Measurements from ENCODE around the gene VEGFD. TPM values are rescaled to one million over a fixed set of nuclear protein-coding genes. Genes with fewer than 3 reads are reported as not detected.
A peak's percentile ranks its signal among the peaks of the same experiment; 100 is the strongest.
"Not testable (repeated sequence)": the region's sequence is repeated elsewhere in the genome, so short reads cannot be mapped to it uniquely, and the experiment has no call there.

The VEGFD gene
- polyA plus RNA-seq, 1 donor, result 0.24 TPM

- Histone ChIP-seq H3K4me1 (ENCODE audit: control insufficient read depth, insufficient read depth, low read length) (no peaks in the 10 kb centered on the region), H3K27me3 (ENCODE audit: control insufficient read depth, insufficient read depth, low read length) (no peaks in the 10 kb centered on the region), H3K27ac (ENCODE audit: low read length) (no peak overlapping the region), H3K9me3 (ENCODE audit: control insufficient read depth, low read depth, low read length) (no peaks in the 10 kb centered on the region), H3K4me3 (ENCODE audit: low read length) (no peak overlapping the region), H3K36me3 (ENCODE audit: control insufficient read depth, insufficient read depth, low read length) (no peaks in the 10 kb centered on the region)
- DNase-seq, result no peak
- WGBS (ENCODE audit: insufficient coverage, low lambda C conversion rate), result no CpG with 5 or more reads among the region's 2 CpGs
Measured at GRCh38 chrX:15314472-15314871, 69.7 kb downstream of the VEGFD start.

- no peaks in the 10 kb centered on the region for H3K9me3 ChIP-seq (ENCODE audit: control insufficient read depth, low read depth, low read length)
- DNase-seq, result no peak
- no CpG with 5 or more reads among the region's 3 CpGs for WGBS (ENCODE audit: insufficient coverage, low lambda C conversion rate)
- H3K4me3 ChIP-seq (ENCODE audit: low read length), result no peak overlapping the region
- no peaks in the 10 kb centered on the region for H3K27me3 ChIP-seq (ENCODE audit: control insufficient read depth, insufficient read depth, low read length)
- no peak overlapping the region for H3K27ac ChIP-seq (ENCODE audit: low read length)
- no peaks in the 10 kb centered on the region for H3K4me1 ChIP-seq (ENCODE audit: control insufficient read depth, insufficient read depth, low read length)
- H3K36me3 ChIP-seq (ENCODE audit: control insufficient read depth, insufficient read depth, low read length), result no peaks in the 10 kb centered on the region
Measured at GRCh38 chrX:15311119-15311518, 73.1 kb downstream of the VEGFD start.

GRCh38 chrX:15310117-15310516 is 74.1 kb downstream of the VEGFD start:
- Histone ChIP-seq H3K9me3 (ENCODE audit: control insufficient read depth, low read depth, low read length) (no peaks in the 10 kb centered on the region), H3K27ac (ENCODE audit: low read length) (no peak overlapping the region), H3K4me3 (ENCODE audit: low read length) (no peak overlapping the region), H3K4me1 (ENCODE audit: control insufficient read depth, insufficient read depth, low read length) (no peaks in the 10 kb centered on the region), H3K36me3 (ENCODE audit: control insufficient read depth, insufficient read depth, low read length) (no peaks in the 10 kb centered on the region), H3K27me3 (ENCODE audit: control insufficient read depth, insufficient read depth, low read length) (no peaks in the 10 kb centered on the region)
- WGBS (ENCODE audit: insufficient coverage, low lambda C conversion rate), result no CpG with 5 or more reads among the region's 3 CpGs
- DNase-seq, result peak; percentile 4 to 11

- H3K4me1 ChIP-seq (ENCODE audit: control insufficient read depth, insufficient read depth, low read length); DNase-seq; H3K9me3 ChIP-seq (ENCODE audit: control insufficient read depth, low read depth, low read length); H3K4me3 ChIP-seq (ENCODE audit: low read length); H3K27me3 ChIP-seq (ENCODE audit: control insufficient read depth, insufficient read depth, low read length); H3K27ac ChIP-seq (ENCODE audit: low read length); H3K36me3 ChIP-seq (ENCODE audit: control insufficient read depth, insufficient read depth, low read length): not testable (repeated sequence)
- WGBS (ENCODE audit: insufficient coverage, low lambda C conversion rate), result no CpG with 5 or more reads among the region's 3 CpGs
Measured at GRCh38 chrX:15305899-15306298, 78.3 kb downstream of the VEGFD start.

- no peaks in the 10 kb centered on the region for H3K36me3 ChIP-seq (ENCODE audit: control insufficient read depth, insufficient read depth, low read length)
- WGBS (ENCODE audit: insufficient coverage, low lambda C conversion rate), result no CpG with 5 or more reads among the region's 4 CpGs
- H3K4me3 ChIP-seq (ENCODE audit: low read length), result no peak overlapping the region
- H3K27me3 ChIP-seq (ENCODE audit: control insufficient read depth, insufficient read depth, low read length), result no peaks in the 10 kb centered on the region
- H3K9me3 ChIP-seq (ENCODE audit: control insufficient read depth, low read depth, low read length), result no peaks in the 10 kb centered on the region
- peak overlapping the region; percentile 42 for H3K27ac ChIP-seq (ENCODE audit: low read length)
- H3K4me1 ChIP-seq (ENCODE audit: control insufficient read depth, insufficient read depth, low read length), result peaks cover 2% of the 10 kb centered on the region
- DNase-seq, result peak; percentile 51 to 70
Measured at GRCh38 chrX:15301924-15302323, 82.3 kb downstream of the VEGFD start.

- Histone ChIP-seq H3K9me3 (ENCODE audit: control insufficient read depth, low read depth, low read length) (no peaks in the 10 kb centered on the region), H3K27ac (ENCODE audit: low read length) (peak overlapping the region; percentile 59), H3K4me3 (ENCODE audit: low read length) (peak overlapping the region; percentile 7), H3K36me3 (ENCODE audit: control insufficient read depth, insufficient read depth, low read length) (no peaks in the 10 kb centered on the region), H3K27me3 (ENCODE audit: control insufficient read depth, insufficient read depth, low read length) (no peaks in the 10 kb centered on the region), H3K4me1 (ENCODE audit: control insufficient read depth, insufficient read depth, low read length) (peaks cover 2% of the 10 kb centered on the region)
- peak in 1 of 2 donors; percentile 39 for DNase-seq
- no CpG with 5 or more reads among the region's 4 CpGs for WGBS (ENCODE audit: insufficient coverage, low lambda C conversion rate)
Measured at GRCh38 chrX:15299941-15300851, 84.0 kb downstream of the VEGFD start.

GRCh38 chrX:15298780-15299179 is 85.4 kb downstream of the VEGFD start:
- Histone ChIP-seq H3K36me3 (ENCODE audit: control insufficient read depth, insufficient read depth, low read length) (no peaks in the 10 kb centered on the region), H3K27ac (ENCODE audit: low read length) (no peak overlapping the region), H3K27me3 (ENCODE audit: control insufficient read depth, insufficient read depth, low read length) (no peaks in the 10 kb centered on the region), H3K9me3 (ENCODE audit: control insufficient read depth, low read depth, low read length) (no peaks in the 10 kb centered on the region), H3K4me3 (ENCODE audit: low read length) (no peak overlapping the region), H3K4me1 (ENCODE audit: control insufficient read depth, insufficient read depth, low read length) (peaks cover 2% of the 10 kb centered on the region)
- WGBS (ENCODE audit: insufficient coverage, low lambda C conversion rate), result no CpG with 5 or more reads among the region's 3 CpGs
- DNase-seq, result no peak

GRCh38 chrX:15298201-15298600 is 86.0 kb downstream of the VEGFD start:
- Histone ChIP-seq H3K4me1 (ENCODE audit: control insufficient read depth, insufficient read depth, low read length) (peaks cover 2% of the 10 kb centered on the region), H3K27me3 (ENCODE audit: control insufficient read depth, insufficient read depth, low read length) (no peaks in the 10 kb centered on the region), H3K36me3 (ENCODE audit: control insufficient read depth, insufficient read depth, low read length) (no peaks in the 10 kb centered on the region), H3K27ac (ENCODE audit: low read length) (no peak overlapping the region), H3K4me3 (ENCODE audit: low read length) (no peak overlapping the region), H3K9me3 (ENCODE audit: control insufficient read depth, low read depth, low read length) (no peaks in the 10 kb centered on the region)
- no CpG with 5 or more reads among the region's 2 CpGs for WGBS (ENCODE audit: insufficient coverage, low lambda C conversion rate)
- no peak for DNase-seq

Other genes starting within 250 kb of the VEGFD start
- 3.8 TPM for gene ASB9, start 114.3 kb downstream of the VEGFD start, polyA plus RNA-seq
- gene ASB11, start 68.8 kb downstream of the VEGFD start, polyA plus RNA-seq, result 0.03 TPM
- 10.8 TPM for gene PIGA, start 48.9 kb downstream of the VEGFD start, polyA plus RNA-seq
- gene PIR, start 108.9 kb upstream of the VEGFD start, polyA plus RNA-seq, result 6.8 TPM
- gene BMX, start 116.4 kb upstream of the VEGFD start, polyA plus RNA-seq, result 1.9 TPM
- 428 TPM for gene ACE2, start 216.5 kb upstream of the VEGFD start, polyA plus RNA-seq

All from large intestine (tissue), 3 donors.